ENCODE data around the gene CCR5.
"Not testable (repeated sequence)": the region's sequence is repeated elsewhere in the genome, so short reads cannot be mapped to it uniquely, and the experiment has no call there.

Gene CCR5

GRCh38 chr3:46383951-46384330 is 13.2 kb downstream of the CCR5 start:
- peaks cover 3% of the 10 kb centered on the region for H3K9me3 Mint-ChIP-seq
- H3K27ac Mint-ChIP-seq = no peak overlapping the region
- H3K4me3 Mint-ChIP-seq = no peak overlapping the region
- peaks cover 5% of the 10 kb centered on the region for H3K36me3 Mint-ChIP-seq (ENCODE audit: low read depth)
- peaks cover 41% of the 10 kb centered on the region for H3K4me1 Mint-ChIP-seq (ENCODE audit: low read depth)
- H3K27me3 Mint-ChIP-seq (ENCODE audit: low read depth) = peaks cover 6% of the 10 kb centered on the region

GRCh38 chr3:46386205-46386604 is 15.5 kb downstream of the CCR5 start:
- Mint-ChIP-seq H3K4me3 (no peak overlapping the region), H3K27me3 (ENCODE audit: low read depth) (peaks cover 6% of the 10 kb centered on the region), H3K4me1 (ENCODE audit: low read depth) (peaks cover 27% of the 10 kb centered on the region), H3K36me3 (ENCODE audit: low read depth) (peaks cover 3% of the 10 kb centered on the region), H3K27ac (no peak overlapping the region), H3K9me3 (peaks cover 3% of the 10 kb centered on the region)

- not testable (repeated sequence) for H3K9me3 Mint-ChIP-seq; H3K36me3 Mint-ChIP-seq (ENCODE audit: low read depth); H3K4me3 Mint-ChIP-seq; H3K27me3 Mint-ChIP-seq (ENCODE audit: low read depth); H3K27ac Mint-ChIP-seq
- H3K4me1 Mint-ChIP-seq (ENCODE audit: low read depth) = peaks cover 14% of the 10 kb centered on the region
These were observed 18.1 kb downstream of the CCR5 start for GRCh38 chr3:46388847-46389246.

- H3K4me1 Mint-ChIP-seq (ENCODE audit: low read depth) = peaks cover 11% of the 10 kb centered on the region
- H3K9me3 Mint-ChIP-seq = peaks cover 3% of the 10 kb centered on the region
- no peak overlapping the region for H3K4me3 Mint-ChIP-seq
- H3K27me3 Mint-ChIP-seq (ENCODE audit: low read depth) = no peaks in the 10 kb centered on the region
- H3K27ac Mint-ChIP-seq = no peak overlapping the region
- H3K36me3 Mint-ChIP-seq (ENCODE audit: low read depth) = no peaks in the 10 kb centered on the region
These were observed 18.6 kb downstream of the CCR5 start for GRCh38 chr3:46389306-46389705.

- not testable (repeated sequence) for H3K4me3 Mint-ChIP-seq; H3K9me3 Mint-ChIP-seq; H3K4me1 Mint-ChIP-seq (ENCODE audit: low read depth); H3K27ac Mint-ChIP-seq; H3K36me3 Mint-ChIP-seq (ENCODE audit: low read depth); H3K27me3 Mint-ChIP-seq (ENCODE audit: low read depth)
These were observed 20.8 kb downstream of the CCR5 start for GRCh38 chr3:46391526-46391925.

- H3K4me1 Mint-ChIP-seq (ENCODE audit: low read depth) = peaks cover 9% of the 10 kb centered on the region
These were observed 22.3 kb downstream of the CCR5 start for GRCh38 chr3:46393011-46393410.

GRCh38 chr3:46393554-46394434 is 23.0 kb downstream of the CCR5 start:
- peaks cover 5% of the 10 kb centered on the region for H3K27me3 Mint-ChIP-seq (ENCODE audit: low read depth)
- H3K4me1 Mint-ChIP-seq (ENCODE audit: low read depth) = peaks cover 9% of the 10 kb centered on the region
- peaks cover 2% of the 10 kb centered on the region for H3K36me3 Mint-ChIP-seq (ENCODE audit: low read depth)
- H3K9me3 Mint-ChIP-seq = no peaks in the 10 kb centered on the region
- H3K27ac Mint-ChIP-seq = no peak overlapping the region
- H3K4me3 Mint-ChIP-seq = no peak overlapping the region

More at GRCh38 chr3:46393011-46393410, 22.3 kb downstream of the CCR5 start:
- no peaks in the 10 kb centered on the region for H3K9me3 Mint-ChIP-seq
- peaks cover 2% of the 10 kb centered on the region for H3K36me3 Mint-ChIP-seq (ENCODE audit: low read depth)
- H3K27me3 Mint-ChIP-seq (ENCODE audit: low read depth) = peaks cover 5% of the 10 kb centered on the region
- no peak overlapping the region for H3K27ac Mint-ChIP-seq
- H3K4me3 Mint-ChIP-seq = no peak overlapping the region

- peaks cover 5% of the 10 kb centered on the region for H3K27me3 Mint-ChIP-seq (ENCODE audit: low read depth)
- no peaks in the 10 kb centered on the region for H3K9me3 Mint-ChIP-seq
- no peak overlapping the region for H3K4me3 Mint-ChIP-seq
- H3K27ac Mint-ChIP-seq = no peak overlapping the region
- peaks cover 9% of the 10 kb centered on the region for H3K4me1 Mint-ChIP-seq (ENCODE audit: low read depth)
- peaks cover 2% of the 10 kb centered on the region for H3K36me3 Mint-ChIP-seq (ENCODE audit: low read depth)
These were observed 24.5 kb downstream of the CCR5 start for GRCh38 chr3:46395210-46395661.

- H3K4me3 Mint-ChIP-seq = no peak overlapping the region
- H3K4me1 Mint-ChIP-seq (ENCODE audit: low read depth) = peaks cover 9% of the 10 kb centered on the region
- peaks cover 2% of the 10 kb centered on the region for H3K36me3 Mint-ChIP-seq (ENCODE audit: low read depth)
- H3K9me3 Mint-ChIP-seq = no peaks in the 10 kb centered on the region
- peaks cover 5% of the 10 kb centered on the region for H3K27me3 Mint-ChIP-seq (ENCODE audit: low read depth)
- H3K27ac Mint-ChIP-seq = no peak overlapping the region
These were observed 25.2 kb downstream of the CCR5 start for GRCh38 chr3:46395766-46396530.

GRCh38 chr3:46397111-46397510 is 26.4 kb downstream of the CCR5 start:
- Mint-ChIP-seq H3K27me3 (ENCODE audit: low read depth) (peaks cover 5% of the 10 kb centered on the region), H3K9me3 (no peaks in the 10 kb centered on the region), H3K36me3 (ENCODE audit: low read depth) (peaks cover 2% of the 10 kb centered on the region), H3K4me3 (no peak overlapping the region), H3K4me1 (ENCODE audit: low read depth) (peaks cover 9% of the 10 kb centered on the region), H3K27ac (no peak overlapping the region)

- H3K27me3 Mint-ChIP-seq (ENCODE audit: low read depth) = peaks cover 14% of the 10 kb centered on the region
- no peak overlapping the region for H3K27ac Mint-ChIP-seq
- peaks cover 5% of the 10 kb centered on the region for H3K36me3 Mint-ChIP-seq (ENCODE audit: low read depth)
- H3K4me3 Mint-ChIP-seq = no peak overlapping the region
- peaks cover 4% of the 10 kb centered on the region for H3K9me3 Mint-ChIP-seq
- peaks cover 9% of the 10 kb centered on the region for H3K4me1 Mint-ChIP-seq (ENCODE audit: low read depth)
These were observed 27.6 kb downstream of the CCR5 start for GRCh38 chr3:46398186-46398955.

GRCh38 chr3:46399098-46399497 is 28.4 kb downstream of the CCR5 start:
- H3K36me3 Mint-ChIP-seq (ENCODE audit: low read depth) = peaks cover 5% of the 10 kb centered on the region
- H3K27me3 Mint-ChIP-seq (ENCODE audit: low read depth) = peaks cover 21% of the 10 kb centered on the region
- no peak overlapping the region for H3K4me3 Mint-ChIP-seq
- peaks cover 4% of the 10 kb centered on the region for H3K9me3 Mint-ChIP-seq
- no peak overlapping the region for H3K27ac Mint-ChIP-seq
- peaks cover 9% of the 10 kb centered on the region for H3K4me1 Mint-ChIP-seq (ENCODE audit: low read depth)

- Mint-ChIP-seq H3K9me3 (peaks cover 4% of the 10 kb centered on the region), H3K36me3 (ENCODE audit: low read depth) (peaks cover 5% of the 10 kb centered on the region), H3K4me1 (ENCODE audit: low read depth) (peaks cover 9% of the 10 kb centered on the region), H3K27me3 (ENCODE audit: low read depth) (peaks cover 21% of the 10 kb centered on the region), H3K27ac (no peak overlapping the region), H3K4me3 (no peak overlapping the region)
These were observed 28.8 kb downstream of the CCR5 start for GRCh38 chr3:46399557-46399956.

GRCh38 chr3:46400000-46400734 is 29.4 kb downstream of the CCR5 start:
- Mint-ChIP-seq H3K27ac (no peak overlapping the region), H3K27me3 (ENCODE audit: low read depth) (peaks cover 15% of the 10 kb centered on the region), H3K4me1 (ENCODE audit: low read depth) (peaks cover 9% of the 10 kb centered on the region), H3K4me3 (no peak overlapping the region), H3K9me3 (peaks cover 4% of the 10 kb centered on the region), H3K36me3 (ENCODE audit: low read depth) (peaks cover 3% of the 10 kb centered on the region)
